Endothelial cell of umbilical vein (primary cell): ENCODE data around the gene KCND2. TPM values are rescaled to one million over a fixed set of nuclear protein-coding genes. Genes with fewer than 3 reads are reported as not detected.

Experiments
- BruUV-seq: library from RNA; stranded (reverse); fragments of 400-500 nt; replicated peaks from 2 replicates; lab custom pipeline; 2021; lab: Mats Ljungman, UMichigan
- CTCF ChIA-PET: fragments of 300-600, 350-600 bp; sonication (Branson Sonifier 250); formaldehyde crosslinking; loops from one replicate; lab custom pipeline; 2021; ENCODE audit warnings: antibody characterized with exemption, inconsistent platforms; lab: Charles Lee
- POLR2A ChIA-PET: fragments of 300-600, 350-600 bp; sonication (Branson Sonifier 250); formaldehyde crosslinking; loops from one replicate; lab custom pipeline; 2021; ENCODE audit warnings: antibody characterized with exemption, inconsistent platforms; lab: Charles Lee
- DNase-seq: peaks from one replicate; pipeline ENCODE4 v3.0.0-alpha.2; 2011; ENCODE audit warnings: low read depth, low spot score
- FAIRE-seq: peaks from 2 replicates; lab custom pipeline; 2011; peaks lifted over from hg19 to GRCh38; lab: Jason Lieb, UNC
- H2AFZ ChIP-seq: 2 replicates; pipeline ENCODE4 v1.6.0; 2012; ENCODE audit warnings: low read depth, low read length, control low read depth, inconsistent platforms
- H3K27ac ChIP-seq: 2 replicates; pipeline ENCODE4 v1.5.1; 2011; ENCODE audit warnings: low read depth, mild to moderate bottlenecking, control low read depth, low read length, moderate library complexity; ENCODE audit not compliant: insufficient read depth
- H3K27me3 ChIP-seq, 2 experiments: 2 replicates each; pipeline versions ENCODE4 v1.6.0 to v1.6.1; 2011; ENCODE audit warnings: low read length in 2 of 2, mixed read lengths in 1 of 2; ENCODE audit not compliant: control insufficient read depth in 2 of 2, insufficient read depth in 2 of 2
- H3K36me3 ChIP-seq, 2 experiments: 2 replicates in 1 of 2; 3 replicates in 1 of 2; pipeline ENCODE4 v1.5.1; 2011; ENCODE audit warnings: low read length in 2 of 2, mild to moderate bottlenecking in 1 of 2, moderate library complexity in 1 of 2; ENCODE audit not compliant: control insufficient read depth in 2 of 2, insufficient read depth in 2 of 2; ENCODE audit errors: extremely low read depth in 1 of 2
- H3K4me1 ChIP-seq: 3 replicates; pipeline ENCODE4 v1.5.1; 2011; ENCODE audit warnings: mild to moderate bottlenecking, low read length; ENCODE audit not compliant: control insufficient read depth, insufficient read depth; ENCODE audit errors: extremely low read depth
- H3K4me2 ChIP-seq: 2 replicates; pipeline ENCODE4 v1.6.1; 2011; ENCODE audit warnings: low read length, control low read depth, mixed read lengths; ENCODE audit not compliant: insufficient read depth
- H3K4me3 ChIP-seq, 3 experiments: fragments of 200-600 bp in 1 of 3; sonication (generic), shearing (Covaris generic) in 1 of 3; replicated peaks in 1 of 3; 2 replicates each; pipeline ENCODE4 v1.5.1; 2011 to 2016; ENCODE audit warnings: control low read depth in 3 of 3, low read length in 3 of 3, mild to moderate bottlenecking in 2 of 3, inconsistent platforms in 1 of 3, low read depth in 1 of 3, moderate library complexity in 1 of 3; ENCODE audit not compliant: insufficient read depth in 1 of 3
- H3K79me2 ChIP-seq: 2 replicates; pipeline ENCODE4 v1.6.0; 2012; ENCODE audit warnings: low read length, inconsistent platforms; ENCODE audit not compliant: control insufficient read depth, insufficient read depth
- H3K9ac ChIP-seq: replicated peaks from 2 replicates; pipeline ENCODE3; 2011; ENCODE audit warnings: low read length, control low read depth; ENCODE audit not compliant: insufficient read depth; ENCODE audit errors: extremely low read depth
- H3K9me1 ChIP-seq: replicated peaks from 3 replicates; pipeline ENCODE4 v1.6.0; 2011; ENCODE audit warnings: mild to moderate bottlenecking, low read length; ENCODE audit not compliant: control insufficient read depth, insufficient read depth; ENCODE audit errors: extremely low read depth
- H3K9me3 ChIP-seq: replicated peaks from 2 replicates; pipeline ENCODE4 v1.5.1; 2012; ENCODE audit warnings: low read length, inconsistent platforms; ENCODE audit not compliant: control insufficient read depth, insufficient read depth
- H4K20me1 ChIP-seq: replicated peaks from 2 replicates; pipeline ENCODE3; 2011; ENCODE audit warnings: mild to moderate bottlenecking, low read length; ENCODE audit not compliant: control insufficient read depth, insufficient read depth; ENCODE audit errors: extremely low read depth
- CTCF ChIP-seq, 2 donors: IDR thresholded peaks; 1 replicate in 1 of 2; 2 replicates in 1 of 2; pipeline ENCODE4 v1.5.1; 2011; ENCODE audit warnings: low read length in 2 of 2, mild to moderate bottlenecking in 2 of 2, moderate library complexity in 2 of 2, control low read depth in 1 of 2, inconsistent platforms in 1 of 2, low read depth in 1 of 2; ENCODE audit not compliant: insufficient read depth in 1 of 2; ENCODE audit errors: extremely low read depth in 1 of 2
- EZH2 ChIP-seq: IDR thresholded peaks from 2 replicates; pipeline ENCODE4 v1.6.1; 2012; ENCODE audit warnings: borderline replicate concordance, low read depth, mild to moderate bottlenecking, moderate library complexity, low read length, inconsistent platforms; ENCODE audit not compliant: severe bottlenecking
- FOS ChIP-seq: IDR thresholded peaks from 2 replicates; pipeline ENCODE4 v1.6.1; 2011; ENCODE audit warnings: mild to moderate bottlenecking, low read length, moderate library complexity, borderline replicate concordance; ENCODE audit not compliant: insufficient read depth
- GATA2 ChIP-seq: IDR thresholded peaks from 2 replicates; pipeline ENCODE4 v1.7.0; 2011; ENCODE audit warnings: low read depth, mild to moderate bottlenecking, moderate library complexity, mixed read lengths, low read length; ENCODE audit not compliant: insufficient read length, insufficient read depth
- JUN ChIP-seq: IDR thresholded peaks from 2 replicates; pipeline ENCODE4 v1.6.1; 2011; ENCODE audit warnings: borderline replicate concordance, low read depth; ENCODE audit not compliant: insufficient read length, insufficient read depth
- MYC ChIP-seq: IDR thresholded peaks from one replicate; pipeline ENCODE4 v1.6.1; 2011; ENCODE audit warnings: mild to moderate bottlenecking, low read depth, low read length
- POLR2A ChIP-seq: IDR thresholded peaks from 2 replicates; pipeline ENCODE4 v1.6.1; 2012; ENCODE audit warnings: low read depth, mild to moderate bottlenecking, control low read depth, low read length
- POLR2AphosphoS5 ChIP-seq: IDR thresholded peaks from 2 replicates; pipeline ENCODE4 v1.6.1; 2012; ENCODE audit warnings: low read depth, mild to moderate bottlenecking, control low read depth, low read length, moderate library complexity; ENCODE audit not compliant: insufficient read depth
- dilution Hi-C: fragments of 300-500 bp; cut with MboI; formaldehyde crosslinking; loops from one replicate; pipeline ENCODE4 v1.15.0; 2019; ENCODE audit warnings: low sequenced_read_pairs; ENCODE audit not compliant: extremely low pct_ligation_motif_present
- intact Hi-C: fragments of 100-400 bp; cut with micrococcal nuclease; formaldehyde crosslinking; loops from one replicate; pipeline ENCODE4 v1.10.0; 2022
- polyA plus RNA-seq, 4 experiments: library from polyadenylated mRNA; depleted of rRNA in 3 of 4; stranded (reverse) in 3 of 4; unstranded in 1 of 4; fragments of >200 nt; gene quantifications; 2 replicates each; pipeline versions ENCODE4 v1.2.1 to v1.2.3, GENCODE V29; 2011 to 2012; ENCODE audit warnings: missing spikeins in 1 of 4
- total RNA-seq: library from RNA; stranded (reverse); gene quantifications from 2 replicates; pipeline ENCODE4 v1.2.3, GENCODE V29; 2021
- TF ChIP-seq, protein P1 (sequence below): IDR thresholded peaks from 2 replicates; pipeline ENCODE4 v1.6.1; 2011; ENCODE audit not compliant: insufficient read depth, insufficient read length

Gene KCND2
- total and polyA plus RNA-seq, 2 donors (not counting 3 experiments of a cell fraction or from before 2014, with no cell fraction given): not detected

GRCh38 chr7:120794106-120794729, 521.2 kb downstream of the KCND2 start:
- no peaks in the 10 kb centered on the region for H3K9me1 ChIP-seq
- no peaks in the 10 kb centered on the region for H4K20me1 ChIP-seq
- no peak for TF ChIP-seq FOS
- TF ChIP-seq CTCF (IDR thresholded peaks at IDR 0.05; ENCODE audit: extremely low read depth in 1 of 2, insufficient read depth in 1 of 2, low read depth in 1 of 2, low read length in 2 of 2): no peak
- TF ChIP-seq MYC: no peak
- no peak for TF ChIP-seq POLR2A
- no peak for TF ChIP-seq JUN
- no peak for TF ChIP-seq EZH2
- TF ChIP-seq, protein P1, sequence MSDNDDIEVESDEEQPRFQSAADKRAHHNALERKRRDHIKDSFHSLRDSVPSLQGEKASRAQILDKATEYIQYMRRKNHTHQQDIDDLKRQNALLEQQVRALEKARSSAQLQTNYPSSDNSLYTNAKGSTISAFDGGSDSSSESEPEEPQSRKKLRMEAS: no peak
- TF ChIP-seq POLR2AphosphoS5: no peak
- TF ChIP-seq GATA2: no peak
- no peak overlapping the region for H3K4me2 ChIP-seq
- ChIA-PET CTCF (interaction anchor here (1.6 to 2.8 kb wide), 3 partner anchors 9 to 314 kb away, joined by 5 to 23 read pairs (median 14); no protein-coding TSS in a partner anchor), POLR2A (no interaction called here)
- dilution Hi-C loops: no loop called here
- H3K9ac ChIP-seq: no peak overlapping the region
- DNase-seq (no peak), FAIRE-seq (no peak)
- no TSS peak for BruUV-seq
- no peak overlapping the region for H2AFZ ChIP-seq
- no peaks in the 10 kb centered on the region for H3K27me3 ChIP-seq
- no peaks in the 10 kb centered on the region for H3K79me2 ChIP-seq
- H3K36me3 ChIP-seq: no peaks in the 10 kb centered on the region
- H3K27ac ChIP-seq: no peak overlapping the region
- no peaks in the 10 kb centered on the region for H3K9me3 ChIP-seq
- H3K4me3 ChIP-seq: no peak overlapping the region
- intact Hi-C loops: no loop called here
- peaks cover 8% of the 10 kb centered on the region for H3K4me1 ChIP-seq
